Heart left ventricle (tissue), 16 donors: ENCODE data around the gene RPTOR. TPM values are rescaled to one million over a fixed set of nuclear protein-coding genes. Genes with fewer than 3 reads are reported as not detected.

ENCODE experiments used
- ATAC-seq, 4 donors: fragments of 200-7000 bp; cut with Tn5 transposase; one replicate each; pipeline ENCODE4 v1.9.1; 2020 to 2022; ENCODE audit warnings: moderate library complexity in 4 of 4, mild to moderate bottlenecking in 3 of 4, moderate number of reproducible peaks in 1 of 4
- DNase-seq, 5 donors: peaks; one replicate each; pipeline ENCODE4 v3.0.0-alpha.2; 2020
- H3K27ac ChIP-seq, 12 donors: fragments of 200-600 bp; sonication (generic) in 4 of 12; one replicate each; pipeline versions ENCODE4 v1.5.0 to v1.8.0; 2016 to 2022; ENCODE audit warnings: mild to moderate bottlenecking in 2 of 12
- H3K27me3 ChIP-seq, 9 donors: fragments of 200-600 bp; sonication (generic) in 2 of 9; one replicate each; pipeline versions ENCODE4 v1.5.1 to v1.8.0; 2016 to 2022; ENCODE audit warnings: mild to moderate bottlenecking in 3 of 9
- H3K36me3 ChIP-seq, 9 donors: fragments of 200-600 bp; sonication (generic) in 2 of 9; one replicate each; pipeline versions ENCODE4 v1.5.0 to v1.8.0; 2018 to 2022; ENCODE audit warnings: mild to moderate bottlenecking in 2 of 9
- H3K4me1 ChIP-seq, 12 donors: fragments of 200-600 bp; sonication (generic) in 4 of 12; one replicate each; pipeline versions ENCODE4 v1.5.0 to v1.8.0; 2016 to 2022; ENCODE audit warnings: mild to moderate bottlenecking in 3 of 12
- H3K4me3 ChIP-seq, 12 donors: fragments of 200-600 bp; sonication (generic) in 4 of 12; one replicate each; pipeline versions ENCODE4 v1.5.0 to v1.8.0; 2017 to 2022; ENCODE audit warnings: mild to moderate bottlenecking in 9 of 12, moderate library complexity in 4 of 12
- H3K9me3 ChIP-seq, 12 donors: fragments of 200-600 bp; sonication (generic) in 4 of 12; one replicate each; pipeline versions ENCODE4 v1.5.0 to v1.8.0; 2016 to 2022; ENCODE audit warnings: mild to moderate bottlenecking in 1 of 12
- CTCF ChIP-seq, 12 donors: fragments of 200-600 bp; sonication (generic) in 4 of 12; IDR thresholded peaks; one replicate each; pipeline versions ENCODE4 v1.5.0 to v1.8.0; 2018 to 2022; ENCODE audit warnings: antibody characterized with exemption in 12 of 12, mild to moderate bottlenecking in 5 of 12
- POLR2A ChIP-seq, 2 donors: fragments of 450-650 bp; IDR thresholded peaks; one replicate each; pipeline ENCODE4 v1.6.1; 2017; ENCODE audit warnings: antibody characterized with exemption in 2 of 2, mild to moderate bottlenecking in 2 of 2, moderate library complexity in 2 of 2
- WGBS, 4 donors: extraction: QIAGEN DNeasy Blood & Tissue Kit in 2 of 4; methylation state at CpG; one replicate each; pipeline versions ENCODE4 v1.1.5 to v1.1.7; 2013 to 2018; 5-methylcytosine and 5-hydroxymethylcytosine counted together
- intact Hi-C, 10 donors: fragments of 100-400 bp; cut with DNase I; formaldehyde crosslinking; loops; one replicate each; pipeline versions ENCODE4 v1.11.1 to v1.14.2; 2022
- polyA plus RNA-seq, 2 donors: library from polyadenylated mRNA; stranded (reverse); fragments of 200-250 nt; gene quantifications; one replicate each; pipeline ENCODE4 v1.2.3, GENCODE V29; 2013
- total RNA-seq, 9 donors: library from RNA; depleted of rRNA in 2 of 9; stranded (reverse); fragments of >200 nt in 2 of 9; fragmentation: NEBNext Ultra II Directional in 3 of 9; extraction: Animal tissue kit (Norgen Biotek cat#: 25700) in 3 of 9; gene quantifications; one replicate each; pipeline versions ENCODE4 v1.1.0 to v1.2.4, GENCODE V29; 2016 to 2023
- donor health status: ischemic (EF 13 %, LVEDD 7.1; RV severe dilation, severe dysfunction).
- donor health status: healthy with polysubstance abuse.
- donor health status: DM: no; HTN: yes; CAD: no.
- donor health status: DM: no; HTN: no; CAD: no.
- donor health status: ischemic (EF 25% LVEDD 6.9; RV normal size, moderate dysfunction).
- donor health status: ischemic (EF 25% LVEDD 5.7; RV mildly dilated, moderate dysfunction).
- donor health status: healthy.
- donor health status: DM: yes; HTN: yes; CAD: no.
- donor health status: ischemic (EF 35%, LVEDD 5.7; RV mildly dilated, moderate dysfunction).
- donor health status: nonischemic (EF 11% LVEDD 7.7; RV severe dilation, severe dysfunction).
- donor health status: DM: yes; HTN: yes; CAD: no.
- donor health status: PGD.
- donor health status: ischemic (EF 29% LVEDD 5.4; RV normal size, mild dysfunction).
- donor health status: nonischemic (EF 23%, LVEDD 6.1; RV moderate dilation, normal function).

Gene RPTOR
- total and polyA plus RNA-seq, 11 donors, result 14.7 to 31.7 (median 26.0) TPM

- DNase-seq (peak in 1 of 5 donors; percentile 38), ATAC-seq (no peak)
- Histone ChIP-seq H3K27ac (no peak overlapping the region), H3K4me3 (no peak overlapping the region), H3K27me3 (no peaks in the 10 kb centered on the region), H3K4me1 (peaks cover 0 to 8% (median 0%) of the 10 kb centered on the region in 12 donors), H3K9me3 (no peaks in the 10 kb centered on the region), H3K36me3 (peaks cover 0 to 19% (median 10%) of the 10 kb centered on the region in 9 donors)
- intact Hi-C loops, result no loop called here
- TF ChIP-seq POLR2A (IDR thresholded peaks at IDR 0.05) (no peak), CTCF (IDR thresholded peaks at IDR 0.05) (no peak)
- WGBS, 4 donors, result 72 to 76% (median 74%) methylated on average over 21 to 23 of the region's 23 CpGs
Observed at GRCh38 chr17:80819422-80820164, 275.0 kb downstream of the RPTOR start.

GRCh38 chr17:80820331-80820730, 275.7 kb downstream of the RPTOR start:
- Histone ChIP-seq H3K4me3 (no peak overlapping the region), H3K36me3 (peaks cover 0 to 23% (median 12%) of the 10 kb centered on the region in 9 donors), H3K27ac (no peak overlapping the region), H3K27me3 (no peaks in the 10 kb centered on the region), H3K4me1 (peaks cover 0 to 8% (median 0%) of the 10 kb centered on the region in 12 donors), H3K9me3 (no peaks in the 10 kb centered on the region)
- DNase-seq (peak in 1 of 5 donors; percentile 28), ATAC-seq (no peak)
- TF ChIP-seq POLR2A (IDR thresholded peaks at IDR 0.05) (no peak), CTCF (IDR thresholded peaks at IDR 0.05) (no peak)
- intact Hi-C loops, result no loop called here
- WGBS, 4 donors, result 90 to 93% (median 91%) methylated on average over 13 of the region's 13 CpGs

- no peak for TF ChIP-seq CTCF (IDR thresholded peaks at IDR 0.05)
- TF ChIP-seq POLR2A (IDR thresholded peaks at IDR 0.05), result no peak
- 96 to 98% (median 97%) methylated on average over 18 of the region's 18 CpGs for whole genome bisulfite sequencing, 4 donors
- H3K4me3 ChIP-seq, result no peak overlapping the region
- H3K27me3 ChIP-seq, result no peaks in the 10 kb centered on the region
- H3K4me1 ChIP-seq, result peaks cover 0 to 13% (median 0%) of the 10 kb centered on the region in 12 donors
- ATAC-seq, result no peak
- H3K36me3 ChIP-seq, result peaks cover 0 to 32% (median 13%) of the 10 kb centered on the region in 9 donors
- peak in 1 of 5 donors; percentile 57 for DNase-seq
- H3K9me3 ChIP-seq, result no peaks in the 10 kb centered on the region
- intact Hi-C loops, result no loop called here
- no peak overlapping the region for H3K27ac ChIP-seq
Observed at GRCh38 chr17:80821546-80821945, 276.9 kb downstream of the RPTOR start.

GRCh38 chr17:80822021-80822699, 277.5 kb downstream of the RPTOR start:
- DNase-seq (peak in 1 of 5 donors; percentile 48), ATAC-seq (no peak)
- Histone ChIP-seq H3K4me1 (peaks cover 0 to 19% (median 0%) of the 10 kb centered on the region in 12 donors), H3K27ac (no peak overlapping the region), H3K36me3 (peaks cover 0 to 34% (median 13%) of the 10 kb centered on the region in 9 donors), H3K27me3 (no peaks in the 10 kb centered on the region), H3K9me3 (no peaks in the 10 kb centered on the region), H3K4me3 (no peak overlapping the region)
- intact Hi-C loops, result no loop called here
- WGBS, 4 donors, result 95 to 97% (median 96%) methylated on average over 36 of the region's 36 CpGs
- TF ChIP-seq CTCF (IDR thresholded peaks at IDR 0.05) (no peak), POLR2A (IDR thresholded peaks at IDR 0.05) (no peak)
